Common myeloid progenitor, CD34-positive (primary cell): Measurements from ENCODE around the gene BOK.

Experiments used
- CTCF ChIA-PET: fragments of 350-600 bp; sonication (Branson Sonifier 250); formaldehyde crosslinking; loops from one replicate; lab custom pipeline; 2021; ENCODE audit warnings: antibody characterized with exemption; lab: Charles Lee
- POLR2A ChIA-PET: fragments of 350-600 bp; sonication (Branson Sonifier 250); formaldehyde crosslinking; loops from one replicate; lab custom pipeline; 2021; ENCODE audit warnings: antibody characterized with exemption; lab: Charles Lee
- DNase-seq, 3 donors: peaks; one replicate each; pipeline versions ENCODE4 v3.0.0 to v3.0.0-alpha.2; 2013
- H3K27ac ChIP-seq, 2 experiments: 1 replicate in 1 of 2; 2 replicates in 1 of 2; pipeline ENCODE4 v1.7.0; 2013; ENCODE audit warnings: inconsistent platforms in 2 of 2, low read length in 2 of 2, mild to moderate bottlenecking in 2 of 2, low read depth in 1 of 2, moderate library complexity in 1 of 2; ENCODE audit not compliant: severe bottlenecking in 2 of 2, insufficient read depth in 1 of 2, poor library complexity in 1 of 2
- H3K27me3 ChIP-seq, 5 experiments: replicated peaks in 2 of 5; 1 replicate in 3 of 5; 2 replicates in 2 of 5; pipeline versions ENCODE4 v1.6.1 to v1.7.0; 2013; ENCODE audit warnings: low read length in 4 of 5, mild to moderate bottlenecking in 2 of 5, moderate library complexity in 2 of 5, inconsistent platforms in 1 of 5; ENCODE audit not compliant: insufficient read depth in 5 of 5, control insufficient read depth in 4 of 5
- H3K36me3 ChIP-seq, 4 experiments: 1 replicate in 2 of 4; 2 replicates in 2 of 4; pipeline versions ENCODE4 v1.6.1 to v1.7.0; 2013; ENCODE audit warnings: low read length in 3 of 4, control low read depth in 1 of 4, mild to moderate bottlenecking in 1 of 4; ENCODE audit not compliant: control insufficient read depth in 4 of 4, insufficient read depth in 4 of 4
- H3K4me1 ChIP-seq, 4 experiments: 1 replicate in 3 of 4; 2 replicates in 1 of 4; pipeline versions ENCODE4 v1.6.1 to v1.7.1; 2013; ENCODE audit warnings: low read length in 3 of 4, mild to moderate bottlenecking in 3 of 4, control low read depth in 1 of 4, inconsistent platforms in 1 of 4, moderate library complexity in 1 of 4; ENCODE audit not compliant: control insufficient read depth in 4 of 4, insufficient read depth in 4 of 4; ENCODE audit errors: control extremely low read depth in 1 of 4
- H3K4me3 ChIP-seq, 7 experiments: 1 replicate in 4 of 7; 2 replicates in 3 of 7; pipeline versions ENCODE4 v1.5.1 to v1.7.0; 2013; ENCODE audit warnings: mild to moderate bottlenecking in 7 of 7, low read length in 6 of 7, moderate library complexity in 6 of 7, inconsistent platforms in 2 of 7, low read depth in 2 of 7, control low read depth in 1 of 7; ENCODE audit not compliant: insufficient read depth in 4 of 7, control insufficient read depth in 1 of 7; ENCODE audit errors: extremely low read depth in 1 of 7
- H3K9me3 ChIP-seq, 5 experiments: 1 replicate in 4 of 5; 2 replicates in 1 of 5; pipeline versions ENCODE4 v1.6.1 to v1.7.1; 2013; ENCODE audit warnings: low read length in 4 of 5, mild to moderate bottlenecking in 2 of 5, inconsistent platforms in 1 of 5, low read depth in 1 of 5, moderate library complexity in 1 of 5; ENCODE audit not compliant: control insufficient read depth in 4 of 5, insufficient read depth in 2 of 5; ENCODE audit errors: control extremely low read depth in 1 of 5
- WGBS: methylation state at CpG from one replicate; pipeline ENCODE4 v1.1.5; 2013; ENCODE audit not compliant: insufficient coverage; 5-methylcytosine and 5-hydroxymethylcytosine counted together

BOK gene

GRCh38 chr2:241574911-241575623 is 16.5 kb downstream of the BOK start:
- H3K27me3 ChIP-seq: peaks cover 0 to under 1% (median 0%) of the 10 kb centered on the region in 5 experiments
- DNase-seq: no peak
- peaks cover 0 to 7% (median 3%) of the 10 kb centered on the region in 4 experiments for H3K36me3 ChIP-seq
- ChIA-PET CTCF (no interaction called here), POLR2A (no interaction called here)
- H3K27ac ChIP-seq: no peak overlapping the region
- 98% methylated on average over 6 of the region's 7 CpGs for WGBS
- H3K4me3 ChIP-seq: no peak overlapping the region
- peaks cover 0 to 2% (median 0%) of the 10 kb centered on the region in 4 experiments for H3K4me1 ChIP-seq
- H3K9me3 ChIP-seq: peaks cover 0 to 4% (median 0%) of the 10 kb centered on the region in 5 experiments

GRCh38 chr2:241575624-241576292 is 17.2 kb downstream of the BOK start:
- peaks cover 0 to 2% (median 0%) of the 10 kb centered on the region in 4 experiments for H3K4me1 ChIP-seq
- 97% methylated on average over 5 of the region's 5 CpGs for WGBS
- no peak for DNase-seq
- H3K4me3 ChIP-seq: no peak overlapping the region
- ChIA-PET CTCF (no interaction called here), POLR2A (no interaction called here)
- no peaks in the 10 kb centered on the region for H3K27me3 ChIP-seq
- H3K9me3 ChIP-seq: peaks cover 0 to 6% (median 0%) of the 10 kb centered on the region in 5 experiments
- H3K36me3 ChIP-seq: peaks cover 0 to 7% (median 3%) of the 10 kb centered on the region in 4 experiments
- no peak overlapping the region for H3K27ac ChIP-seq

GRCh38 chr2:241576293-241576654 is 17.7 kb downstream of the BOK start:
- 98% methylated on average over 14 of the region's 14 CpGs for WGBS
- Histone ChIP-seq H3K4me1 (peaks cover 0 to 2% (median 0%) of the 10 kb centered on the region in 4 experiments), H3K4me3 (no peak overlapping the region), H3K27me3 (no peaks in the 10 kb centered on the region), H3K9me3 (peaks cover 0 to 6% (median 0%) of the 10 kb centered on the region in 5 experiments), H3K36me3 (peaks cover 0 to 10% (median 6%) of the 10 kb centered on the region in 4 experiments), H3K27ac (no peak overlapping the region)
- ChIA-PET CTCF (no interaction called here), POLR2A (no interaction called here)
- DNase-seq: no peak

GRCh38 chr2:241577413-241578122 is 19.0 kb downstream of the BOK start:
- CTCF ChIA-PET: no interaction called here
- no peak for DNase-seq
- no peak overlapping the region for H3K27ac ChIP-seq
- peaks cover 0 to 16% (median 5%) of the 10 kb centered on the region in 5 experiments for H3K9me3 ChIP-seq
- 61% methylated on average over 4 of the region's 9 CpGs for WGBS
- H3K4me1 ChIP-seq: peaks cover 0 to 2% (median 0%) of the 10 kb centered on the region in 4 experiments
- no peak overlapping the region for H3K4me3 ChIP-seq
- no peaks in the 10 kb centered on the region for H3K27me3 ChIP-seq
- peaks cover 4 to 20% (median 14%) of the 10 kb centered on the region in 4 experiments for H3K36me3 ChIP-seq
- POLR2A ChIA-PET: no interaction called here

GRCh38 chr2:241579281-241579680 is 20.7 kb downstream of the BOK start:
- DNase-seq: no peak
- Histone ChIP-seq H3K27me3 (no peaks in the 10 kb centered on the region), H3K27ac (no peak overlapping the region), H3K36me3 (peaks cover 13 to 36% (median 26%) of the 10 kb centered on the region in 4 experiments), H3K4me1 (peaks cover 0 to 2% (median 0%) of the 10 kb centered on the region in 4 experiments), H3K9me3 (peaks cover 0 to 27% (median 7%) of the 10 kb centered on the region in 5 experiments), H3K4me3 (no peak overlapping the region)
- CTCF ChIA-PET: interaction anchor here (0.6 kb wide), 1 partner anchor 23 kb away, joined by 3 read pairs; no protein-coding TSS in a partner anchor
- POLR2A ChIA-PET: no interaction called here
- 97% methylated on average over 6 of the region's 7 CpGs for WGBS

- peaks cover 17 to 54% (median 44%) of the 10 kb centered on the region in 4 experiments for H3K36me3 ChIP-seq
- no peak overlapping the region for H3K4me3 ChIP-seq
- DNase-seq: no peak
- ChIA-PET CTCF (no interaction called here), POLR2A (no interaction called here)
- peaks cover 2 to 53% (median 25%) of the 10 kb centered on the region in 5 experiments for H3K9me3 ChIP-seq
- H3K27me3 ChIP-seq: no peaks in the 10 kb centered on the region
- 97% methylated on average over 8 of the region's 8 CpGs for WGBS
- no peak overlapping the region for H3K27ac ChIP-seq
- H3K4me1 ChIP-seq: peaks cover 0 to 2% (median 0%) of the 10 kb centered on the region in 4 experiments
Measured at GRCh38 chr2:241582328-241582727, 23.8 kb downstream of the BOK start.
